ENCODE data around the gene ZBTB44. TPM values are rescaled to one million over a fixed set of nuclear protein-coding genes. Genes with fewer than 3 reads are reported as not detected.

ZBTB44 gene
- polyA plus RNA-seq, 1 of the 3 experiments (the other 2 are of a cell fraction): 5.0 TPM

GRCh38 chr11:130327716-130328115, 13.0 kb upstream of the ZBTB44 start:
- no peaks in the 10 kb centered on the region; the same call in 1 of the 2 replicates for H3K9me3 ChIP-seq
- no peaks in the 10 kb centered on the region for H3K79me2 ChIP-seq (ENCODE audit: insufficient read depth)
- ChIA-PET POLR2A (no interaction called here), CTCF (no interaction called here)
- TF ChIP-seq FOXJ3 (CRISPR knock-in tag; IDR thresholded peaks at IDR 0.05): no peak
- no peak overlapping the region for H3K4me2 ChIP-seq
- no peak overlapping the region for H2AFZ ChIP-seq (ENCODE audit: low read depth)
- no peaks in the 10 kb centered on the region for H4K20me1 ChIP-seq (ENCODE audit: insufficient read depth)
- DNase-seq: no peak
- H3K27ac ChIP-seq (ENCODE audit: low read depth in 2 of 2, low read length in 1 of 2): no peak overlapping the region
- H3K9me2 ChIP-seq: no peaks in the 10 kb centered on the region
- no peaks in the 10 kb centered on the region for H3K4me1 ChIP-seq (ENCODE audit: control insufficient read depth in 1 of 2, insufficient read depth in 2 of 2, low read depth in 1 of 2, low read length in 1 of 2)
- 95% methylated on average over 6 of the region's 6 CpGs for WGBS (ENCODE audit: low lambda C conversion rate)
- no peak overlapping the region for H3K9ac ChIP-seq
- no peaks in the 10 kb centered on the region for H3K27me3 ChIP-seq (ENCODE audit: insufficient read depth)
- no peaks in the 10 kb centered on the region for H3F3A ChIP-seq (replicated peaks; ENCODE audit: insufficient read depth)
- H3K36me3 ChIP-seq (replicated peaks in 1 of 2; ENCODE audit: control insufficient read depth in 1 of 2, insufficient read depth in 2 of 2, low read length in 1 of 2): no peaks in the 10 kb centered on the region
- no peak overlapping the region for H3K4me3 ChIP-seq (ENCODE audit: low read depth in 2 of 2, low read length in 1 of 2)

- H3K9ac ChIP-seq: no peak overlapping the region
- H3K36me3 ChIP-seq (replicated peaks in 1 of 2; ENCODE audit: control insufficient read depth in 1 of 2, insufficient read depth in 2 of 2, low read length in 1 of 2): no peaks in the 10 kb centered on the region
- no peak overlapping the region for H3K4me2 ChIP-seq
- H2AFZ ChIP-seq (ENCODE audit: low read depth): no peak overlapping the region
- no peaks in the 10 kb centered on the region for H3K79me2 ChIP-seq (ENCODE audit: insufficient read depth)
- H3K27ac ChIP-seq (ENCODE audit: low read depth in 2 of 2, low read length in 1 of 2): no peak overlapping the region
- ChIA-PET POLR2A (no interaction called here), CTCF (no interaction called here)
- no peaks in the 10 kb centered on the region for H3F3A ChIP-seq (replicated peaks; ENCODE audit: insufficient read depth)
- no peaks in the 10 kb centered on the region; the same call in 1 of the 2 replicates for H3K9me3 ChIP-seq
- no peaks in the 10 kb centered on the region for H3K9me2 ChIP-seq
- 54% methylated on average over 3 of the region's 3 CpGs for WGBS (ENCODE audit: low lambda C conversion rate)
- no peaks in the 10 kb centered on the region for H4K20me1 ChIP-seq (ENCODE audit: insufficient read depth)
- DNase-seq: no peak
- no peak for TF ChIP-seq MEF2A (IDR thresholded peaks at IDR 0.05; ENCODE audit: borderline replicate concordance, low read depth)
- no peak for TF ChIP-seq EZH2phosphoT487 (IDR thresholded peaks at IDR 0.05; ENCODE audit: borderline replicate concordance, low read depth)
- TF ChIP-seq RFX5 (IDR thresholded peaks at IDR 0.05; ENCODE audit: low read length): no peak
- TF ChIP-seq NRF1 (IDR thresholded peaks at IDR 0.05; ENCODE audit: low read depth, low read length): no peak
- no peak for TF ChIP-seq REST (IDR thresholded peaks at IDR 0.05; ENCODE audit: low read depth, low read length)
- no peak for TF ChIP-seq TAF1 (IDR thresholded peaks at IDR 0.05; ENCODE audit: borderline replicate concordance, low read depth, low read length)
- no peak for TF ChIP-seq FOXM1 (IDR thresholded peaks at IDR 0.05; ENCODE audit: low read depth)
- no peak for TF ChIP-seq RAD21 (IDR thresholded peaks at IDR 0.05; ENCODE audit: low read length)
- no peak for TF ChIP-seq MXI1 (IDR thresholded peaks at IDR 0.05; ENCODE audit: low read depth, low read length)
- no peak for TF ChIP-seq CTCF (IDR thresholded peaks at IDR 0.05)
- TF ChIP-seq ZBTB33 (IDR thresholded peaks at IDR 0.05; ENCODE audit: borderline replicate concordance, low read depth): no peak
- no peak for TF ChIP-seq IRF3 (IDR thresholded peaks at IDR 0.05; ENCODE audit: low read depth, low read length)
- no peak for TF ChIP-seq SMC3 (IDR thresholded peaks at IDR 0.05; ENCODE audit: low read depth, low read length)
- no peaks in the 10 kb centered on the region for H3K27me3 ChIP-seq (ENCODE audit: insufficient read depth)
- H3K4me3 ChIP-seq (ENCODE audit: low read depth in 2 of 2, low read length in 1 of 2): no peak overlapping the region
- no peaks in the 10 kb centered on the region for H3K4me1 ChIP-seq (ENCODE audit: control insufficient read depth in 1 of 2, insufficient read depth in 2 of 2, low read depth in 1 of 2, low read length in 1 of 2)
Observed at GRCh38 chr11:130325691-130326090, 11.0 kb upstream of the ZBTB44 start.

Data from SK-N-SH (cell line).